HEK293T (cell line): ENCODE data around the gene SAT1.

Source experiments
- ARNT ChIP-seq: fragments of 450-650 bp; IDR thresholded peaks from 2 replicates; pipeline ENCODE4 v1.6.1; 2017; ENCODE audit warnings: mild to moderate bottlenecking
- BHLHE40 ChIP-seq: fragments of 450-650 bp; IDR thresholded peaks from 2 replicates; pipeline ENCODE4 v1.6.1; 2016; ENCODE audit warnings: mild to moderate bottlenecking, moderate library complexity, borderline replicate concordance
- ELF4 ChIP-seq: fragments of 450-650 bp; IDR thresholded peaks from 2 replicates; pipeline ENCODE4 v1.6.1; 2017; ENCODE audit warnings: antibody characterized with exemption
- FOXA1 ChIP-seq: fragments of 450-650 bp; IDR thresholded peaks from 2 replicates; pipeline ENCODE4 v1.6.1; 2016; ENCODE audit warnings: mild to moderate bottlenecking
- FOXM1 ChIP-seq: fragments of 450-650 bp; IDR thresholded peaks from 2 replicates; pipeline ENCODE4 v1.6.1; 2017; ENCODE audit warnings: mild to moderate bottlenecking, borderline replicate concordance
- HDGF ChIP-seq: fragments of 450-650 bp; IDR thresholded peaks from 2 replicates; pipeline ENCODE4 v1.6.1; 2017; ENCODE audit warnings: antibody characterized with exemption, borderline replicate concordance
- LEF1 ChIP-seq: fragments of 450-650 bp; IDR thresholded peaks from 2 replicates; pipeline ENCODE4 v1.6.1; 2017; ENCODE audit warnings: mild to moderate bottlenecking, borderline replicate concordance
- SUZ12 ChIP-seq: fragments of 450-650 bp; IDR thresholded peaks from 2 replicates; pipeline ENCODE4 v1.6.1; 2016; ENCODE audit warnings: mild to moderate bottlenecking
- TARDBP ChIP-seq: fragments of 450-650 bp; IDR thresholded peaks from 2 replicates; pipeline ENCODE4 v1.6.1; 2016

DNA sequence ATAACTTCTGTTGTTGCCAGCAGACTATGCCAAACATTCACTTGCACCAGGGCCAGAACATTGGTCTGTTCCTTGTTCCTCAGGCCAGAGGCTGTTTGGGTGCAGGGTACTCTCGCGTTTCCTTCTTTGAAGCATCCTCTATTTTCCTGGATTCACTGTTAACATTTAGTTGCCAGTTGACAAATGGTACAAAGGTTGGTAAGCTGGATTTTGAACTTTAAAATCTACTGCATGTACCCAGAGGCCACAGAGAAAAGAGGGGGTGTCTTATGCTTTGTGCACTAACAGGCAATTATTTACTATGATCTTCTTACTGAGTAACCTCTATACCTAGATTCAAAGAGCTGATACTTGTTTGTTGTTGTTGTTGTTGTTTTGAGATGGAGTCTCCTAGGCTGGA is 12.8 kb upstream of the SAT1 start:
- TF ChIP-seq TARDBP: no peak
- no peak for TF ChIP-seq SUZ12
- no peak for TF ChIP-seq ELF4
- no peak for TF ChIP-seq HDGF
- no peak for TF ChIP-seq FOXM1
- TF ChIP-seq BHLHE40: no peak
- TF ChIP-seq FOXA1: no peak
- no peak for TF ChIP-seq ARNT
- no peak for TF ChIP-seq LEF1
